Neuronal stem cell (in vitro differentiated cells): ENCODE measurements around the gene DCLRE1C.

ENCODE experiments used
- DNase-seq: peaks from one replicate; pipeline ENCODE4 v3.0.0-alpha.2; 2013; ENCODE audit warnings: low spot score
- H2AFZ ChIP-seq: one replicate; pipeline ENCODE4 v1.6.1; 2013; ENCODE audit warnings: mild to moderate bottlenecking, low read length, inconsistent platforms
- H2AK5ac ChIP-seq: 2 replicates; pipeline ENCODE4 v1.6.1; 2013; ENCODE audit warnings: low read depth, mild to moderate bottlenecking, inconsistent platforms, low read length, moderate library complexity, mixed read lengths
- H2BK120ac ChIP-seq: 2 replicates; pipeline ENCODE4 v1.6.1; 2013; ENCODE audit warnings: low read depth, mild to moderate bottlenecking, inconsistent platforms, low read length, moderate library complexity, mixed read lengths
- H2BK12ac ChIP-seq: one replicate; pipeline ENCODE4 v1.6.1; 2013; ENCODE audit warnings: low read length, inconsistent platforms
- H2BK15ac ChIP-seq: 2 replicates; pipeline ENCODE4 v1.6.1; 2013; ENCODE audit warnings: mild to moderate bottlenecking, low read length, inconsistent platforms, mixed read lengths
- H2BK5ac ChIP-seq: one replicate; pipeline ENCODE4 v1.6.1; 2013; ENCODE audit warnings: inconsistent platforms, mild to moderate bottlenecking, low read length, moderate library complexity
- H3K14ac ChIP-seq: one replicate; pipeline ENCODE4 v1.6.1; 2013; ENCODE audit warnings: low read length, inconsistent platforms
- H3K18ac ChIP-seq: 2 replicates; pipeline ENCODE4 v1.6.1; 2013; ENCODE audit warnings: low read length, inconsistent platforms
- H3K23ac ChIP-seq: 2 replicates; pipeline ENCODE4 v1.6.1; 2013; ENCODE audit warnings: low read depth, mild to moderate bottlenecking, mixed read lengths, low read length, inconsistent platforms; ENCODE audit not compliant: poor library complexity
- H3K27ac ChIP-seq: replicated peaks from 3 replicates; pipeline ENCODE4 v1.5.1; 2013; ENCODE audit warnings: low read length, inconsistent platforms
- H3K27me3 ChIP-seq, 3 experiments: 2 replicates each; pipeline ENCODE4 v1.6.1; 2013; ENCODE audit warnings: low read length in 3 of 3, mild to moderate bottlenecking in 2 of 3, inconsistent platforms in 1 of 3, low read depth in 1 of 3, mixed read lengths in 1 of 3, moderate library complexity in 1 of 3; ENCODE audit not compliant: control insufficient read depth in 3 of 3, insufficient read depth in 3 of 3
- H3K36me3 ChIP-seq, 2 donors: replicated peaks in 1 of 2; 2 replicates each; pipeline ENCODE4 v1.6.1; 2013; ENCODE audit warnings: low read length in 2 of 2; ENCODE audit not compliant: control insufficient read depth in 2 of 2, insufficient read depth in 2 of 2
- H3K4ac ChIP-seq: 2 replicates; pipeline ENCODE4 v1.6.1; 2013; ENCODE audit warnings: inconsistent platforms, mild to moderate bottlenecking, low read length, moderate library complexity
- H3K4me1 ChIP-seq, 2 donors: 1 replicate in 1 of 2; 2 replicates in 1 of 2; pipeline ENCODE4 v1.6.1; 2013; ENCODE audit warnings: low read length in 2 of 2, low read depth in 1 of 2; ENCODE audit not compliant: control insufficient read depth in 2 of 2, insufficient read depth in 1 of 2
- H3K4me2 ChIP-seq: one replicate; pipeline ENCODE4 v1.6.1; 2013; ENCODE audit warnings: mild to moderate bottlenecking, low read length, inconsistent platforms; ENCODE audit not compliant: insufficient read depth, poor library complexity, severe bottlenecking
- H3K4me3 ChIP-seq, 2 donors: 2 replicates each; pipeline ENCODE4 v1.5.1; 2013; ENCODE audit warnings: low read length in 2 of 2, mild to moderate bottlenecking in 2 of 2, inconsistent platforms in 1 of 2, moderate library complexity in 1 of 2
- H3K79me1 ChIP-seq: one replicate; pipeline ENCODE4 v1.6.1; 2013; ENCODE audit warnings: low read depth, mild to moderate bottlenecking, inconsistent platforms, low read length, moderate library complexity
- H3K9ac ChIP-seq: one replicate; pipeline ENCODE4 v1.6.1; 2013; ENCODE audit warnings: mild to moderate bottlenecking, low read depth, low read length, inconsistent platforms; ENCODE audit not compliant: poor library complexity
- H3K9me3 ChIP-seq, 2 donors: replicated peaks in 1 of 2; 2 replicates each; pipeline versions ENCODE3 to v1.6.1; 2013; ENCODE audit warnings: low read length in 2 of 2, mild to moderate bottlenecking in 2 of 2, inconsistent platforms in 1 of 2, low read depth in 1 of 2, mixed read lengths in 1 of 2, moderate library complexity in 1 of 2; ENCODE audit not compliant: control insufficient read depth in 2 of 2, insufficient read depth in 1 of 2
- H4K8ac ChIP-seq: one replicate; pipeline ENCODE4 v1.6.1; 2013; ENCODE audit warnings: low read depth, mild to moderate bottlenecking, inconsistent platforms, low read length, moderate library complexity
- H4K91ac ChIP-seq: one replicate; pipeline ENCODE4 v1.6.1; 2013; ENCODE audit warnings: low read length, low read depth, mild to moderate bottlenecking, inconsistent platforms; ENCODE audit not compliant: poor library complexity
- whole genome bisulfite sequencing, 2 donors: extraction: QIAGEN DNeasy Blood & Tissue Kit; methylation state at CpG; one replicate each; pipeline ENCODE4 v1.1.7; 2013; ENCODE audit warnings: missing lambda C conversion rate in 2 of 2, mixed read lengths in 1 of 2; ENCODE audit not compliant: insufficient read length in 2 of 2, insufficient replicate concordance in 1 of 2; ENCODE audit errors: extremely low coverage in 2 of 2; 5-methylcytosine and 5-hydroxymethylcytosine counted together

The DCLRE1C gene

DNA sequence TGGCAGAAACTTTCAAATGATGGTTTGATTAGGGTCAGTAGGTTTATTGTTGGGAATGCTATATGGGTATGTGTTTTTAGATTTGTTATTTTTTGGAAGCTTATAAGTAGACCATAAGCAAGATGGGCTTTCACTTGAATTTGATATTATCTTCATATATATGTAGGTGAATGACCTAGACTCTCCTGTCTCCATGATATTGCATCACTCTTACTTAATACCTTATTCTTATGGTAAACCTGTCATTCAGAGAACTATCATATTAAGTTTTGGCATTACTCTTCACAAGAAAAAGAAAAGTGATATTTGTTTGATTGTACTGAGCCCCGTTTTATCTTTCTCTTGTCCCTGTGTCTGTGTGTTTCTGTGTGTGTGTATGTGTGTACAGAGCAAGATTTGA is 98.4 kb downstream of the DCLRE1C start:
- H3K36me3 ChIP-seq, result peaks cover 5 to 96% of the 10 kb centered on the region in 2 donors
- no peak for DNase-seq

GRCh38 chr10:14852236-14852635 is 101.7 kb downstream of the DCLRE1C start:
- Histone ChIP-seq H3K4me1 (no peaks in the 10 kb centered on the region), H3K36me3 (peaks cover 5 to 91% of the 10 kb centered on the region in 2 donors), H3K79me1 (no peaks in the 10 kb centered on the region), H4K8ac (no peak overlapping the region), H3K27me3 (no peaks in the 10 kb centered on the region), H3K14ac (no peak overlapping the region), H2AFZ (no peak overlapping the region), H2BK5ac (no peak overlapping the region), H3K18ac (no peak overlapping the region), H2BK12ac (no peak overlapping the region), H2AK5ac (no peak overlapping the region), H3K23ac (no peak overlapping the region), H3K9ac (no peak overlapping the region), H3K9me3 (no peaks in the 10 kb centered on the region), H3K4ac (no peak overlapping the region), H2BK15ac (no peak overlapping the region), H4K91ac (no peak overlapping the region), H3K4me2 (no peak overlapping the region), H3K4me3 (no peak overlapping the region), H2BK120ac (no peak overlapping the region), H3K27ac (no peak overlapping the region)
- DNase-seq, result no peak
- WGBS, 2 donors, result no CpG with 5 or more reads among the region's 3 CpGs

More for the DNA sequence above, 98.4 kb downstream of the DCLRE1C start:
- Histone ChIP-seq H3K4ac (no peak overlapping the region), H3K18ac (no peak overlapping the region), H4K91ac (no peak overlapping the region), H3K4me2 (no peak overlapping the region), H2AK5ac (no peak overlapping the region), H3K79me1 (no peaks in the 10 kb centered on the region), H3K27me3 (no peaks in the 10 kb centered on the region), H2AFZ (no peak overlapping the region), H2BK120ac (no peak overlapping the region), H3K9me3 (no peaks in the 10 kb centered on the region), H3K4me1 (no peaks in the 10 kb centered on the region), H3K27ac (no peak overlapping the region), H3K14ac (no peak overlapping the region), H2BK5ac (no peak overlapping the region), H3K23ac (no peak overlapping the region), H3K4me3 (no peak overlapping the region), H4K8ac (no peak overlapping the region), H2BK12ac (no peak overlapping the region), H2BK15ac (no peak overlapping the region), H3K9ac (no peak overlapping the region)
- WGBS, 2 donors, result no CpG with 5 or more reads among the region's 1 CpG
